HG03342 (cell line): ENCODE measurements around the gene NT5DC4.
A peak's percentile ranks its signal among the peaks of the same experiment; 100 is the strongest.

Experiments
- ATAC-seq: cut with Tn5 transposase; IDR thresholded peaks from one replicate; pipeline ENCODE4 v1.9.1; 2021; ENCODE audit warnings: mild to moderate bottlenecking, moderate library complexity; ENCODE audit not compliant: unreplicated experiment

NT5DC4 gene

GRCh38 chr2:112751451-112752197 is 30.8 kb downstream of the NT5DC4 start:
- ATAC-seq: no peak

- no peak for ATAC-seq
Observed at GRCh38 chr2:112752667-112753066, 31.8 kb downstream of the NT5DC4 start.

GRCh38 chr2:112754564-112754963 is 33.7 kb downstream of the NT5DC4 start:
- ATAC-seq: no peak

- no peak for ATAC-seq
Observed at GRCh38 chr2:112755444-112755843, 34.6 kb downstream of the NT5DC4 start.

- ATAC-seq: no peak
Observed at GRCh38 chr2:112756207-112756606, 35.4 kb downstream of the NT5DC4 start.

- ATAC-seq: no peak
Observed at GRCh38 chr2:112757265-112757664, 36.4 kb downstream of the NT5DC4 start.

- ATAC-seq: no peak
Observed at GRCh38 chr2:112758711-112759110, 37.9 kb downstream of the NT5DC4 start.

- ATAC-seq: no peak
Observed at GRCh38 chr2:112760149-112760548, 39.3 kb downstream of the NT5DC4 start.

- no peak for ATAC-seq
Observed at GRCh38 chr2:112762276-112762675, 41.5 kb downstream of the NT5DC4 start.

GRCh38 chr2:112764071-112765044 is 43.5 kb downstream of the NT5DC4 start, which contains the start of gene CKAP2L:
Gene CKAP2L, minus strand, starts transcription at chr2:112764609. Its CDS starts 11 bp downstream, at chr2:112764598.
- peak; percentile 98 for ATAC-seq

GRCh38 chr2:112765251-112765650 is 44.4 kb downstream of the NT5DC4 start:
- no peak for ATAC-seq

GRCh38 chr2:112767693-112768330 is 47.0 kb downstream of the NT5DC4 start:
- no peak for ATAC-seq

- no peak for ATAC-seq
Observed at GRCh38 chr2:112768432-112768831, 47.6 kb downstream of the NT5DC4 start.

GRCh38 chr2:112772322-112772721 is 51.5 kb downstream of the NT5DC4 start:
- peak; percentile 69 for ATAC-seq

GRCh38 chr2:112772911-112773475 is 52.2 kb downstream of the NT5DC4 start:
- no peak for ATAC-seq

GRCh38 chr2:112773556-112773955 is 52.7 kb downstream of the NT5DC4 start:
- ATAC-seq: no peak

GRCh38 chr2:112774536-112775285 is 53.9 kb downstream of the NT5DC4 start:
- ATAC-seq: no peak

- ATAC-seq: no peak
Observed at GRCh38 chr2:112776113-112776512, 55.3 kb downstream of the NT5DC4 start.

- ATAC-seq: no peak
Observed at GRCh38 chr2:112777036-112777435, 56.2 kb downstream of the NT5DC4 start.

- no peak for ATAC-seq
Observed at GRCh38 chr2:112779598-112779997, 58.8 kb downstream of the NT5DC4 start.
